MM.1S (cell line): ENCODE measurements around the gene PLIN3.

ENCODE experiments used
- DNase-seq: peaks from one replicate; pipeline ENCODE4 v3.0.0-alpha.2; 2015
- H2AFZ ChIP-seq: fragments of 300-600 bp; sonication (generic); 2 replicates; pipeline ENCODE4 v1.6.0; 2016; ENCODE audit warnings: antibody characterized with exemption, low read length
- H3F3A ChIP-seq: fragments of 300-600 bp; sonication (generic); 2 replicates; pipeline ENCODE4 v1.6.1; 2016; ENCODE audit warnings: mild to moderate bottlenecking, antibody characterized with exemption, low read length, moderate library complexity, mixed read lengths; ENCODE audit not compliant: insufficient read depth
- H3K27ac ChIP-seq: fragments of 300-600 bp; sonication (generic); 2 replicates; pipeline ENCODE4 v1.5.1; 2016; ENCODE audit warnings: mild to moderate bottlenecking, low read length
- H3K27me3 ChIP-seq: fragments of 300-600 bp; sonication (generic); replicated peaks from 2 replicates; pipeline ENCODE4 v1.6.0; 2016; ENCODE audit warnings: low read length; ENCODE audit not compliant: insufficient read depth
- H3K36me3 ChIP-seq: fragments of 300-600 bp; sonication (generic); replicated peaks from 2 replicates; pipeline ENCODE4 v1.6.1; 2016; ENCODE audit warnings: mild to moderate bottlenecking, low read length, mixed read lengths; ENCODE audit not compliant: insufficient read depth
- H3K4me1 ChIP-seq: fragments of 300-600 bp; sonication (generic); 2 replicates; pipeline ENCODE4 v1.6.1; 2016; ENCODE audit warnings: low read length, mixed read lengths
- H3K4me2 ChIP-seq: fragments of 300-600 bp; sonication (generic); 2 replicates; pipeline ENCODE4 v1.6.0; 2016; ENCODE audit warnings: low read depth, low read length
- H3K4me3 ChIP-seq: fragments of 300-600 bp; sonication (generic); 2 replicates; pipeline ENCODE4 v1.5.1; 2016; ENCODE audit warnings: low read length, mixed read lengths
- H3K79me2 ChIP-seq: fragments of 300-600 bp; sonication (generic); 2 replicates; pipeline ENCODE4 v1.6.1; 2016; ENCODE audit warnings: mixed run types, low read length, mixed read lengths
- H3K9ac ChIP-seq: fragments of 300-600 bp; sonication (generic); 2 replicates; pipeline ENCODE4 v1.6.1; 2016; ENCODE audit warnings: low read length, mixed read lengths
- H3K9me2 ChIP-seq: fragments of 300-600 bp; sonication (generic); replicated peaks from 2 replicates; pipeline ENCODE4 v1.6.1; 2016; ENCODE audit warnings: mild to moderate bottlenecking, low read length, mixed read lengths; ENCODE audit not compliant: insufficient read depth
- H3K9me3 ChIP-seq: fragments of 300-600 bp; sonication (generic); replicated peaks from 2 replicates; pipeline ENCODE4 v1.6.1; 2016; ENCODE audit warnings: mild to moderate bottlenecking, low read length, mixed read lengths; ENCODE audit not compliant: insufficient read depth
- H4K20me1 ChIP-seq: fragments of 300-600 bp; sonication (generic); 2 replicates; pipeline ENCODE4 v1.6.1; 2016; ENCODE audit warnings: mild to moderate bottlenecking, low read length, moderate library complexity, mixed read lengths; ENCODE audit not compliant: insufficient read depth
- CTCF ChIP-seq: fragments of 300-600 bp; sonication (generic); IDR thresholded peaks from 2 replicates; pipeline ENCODE4 v1.5.1; 2016; ENCODE audit warnings: antibody characterized with exemption, low read length, mixed read lengths
- EZH2 ChIP-seq: fragments of 300-600 bp; sonication (generic); optimal IDR thresholded peaks from 2 replicates; pipeline ENCODE3; 2017; ENCODE audit warnings: low read depth, mild to moderate bottlenecking, antibody characterized with exemption, low read length, mixed read lengths
- EZH2phosphoT487 ChIP-seq: fragments of 300-600 bp; sonication (generic); IDR thresholded peaks from 2 replicates; pipeline ENCODE4 v1.6.1; 2018; ENCODE audit warnings: antibody characterized with exemption, low read length

PLIN3 gene

GRCh38 chr19:4852484-4852883 is 15.0 kb downstream of the PLIN3 start:
- DNase-seq = no peak
- H4K20me1 ChIP-seq = no peaks in the 10 kb centered on the region
- no peak overlapping the region for H2AFZ ChIP-seq
- H3K27ac ChIP-seq = no peak overlapping the region
- no peaks in the 10 kb centered on the region for H3K9me2 ChIP-seq
- H3K79me2 ChIP-seq = no peaks in the 10 kb centered on the region
- no peaks in the 10 kb centered on the region for H3K4me1 ChIP-seq
- H3K4me2 ChIP-seq = no peak overlapping the region
- no peaks in the 10 kb centered on the region for H3K36me3 ChIP-seq
- no peak overlapping the region for H3K4me3 ChIP-seq
- TF ChIP-seq EZH2phosphoT487 = no peak
- TF ChIP-seq CTCF = no peak
- no peak for TF ChIP-seq EZH2
- no peak overlapping the region for H3K9ac ChIP-seq
- H3K27me3 ChIP-seq = no peaks in the 10 kb centered on the region
- no peaks in the 10 kb centered on the region for H3F3A ChIP-seq
- no peaks in the 10 kb centered on the region for H3K9me3 ChIP-seq

GRCh38 chr19:4851551-4852290 is 15.7 kb downstream of the PLIN3 start:
- Histone ChIP-seq H3F3A (no peaks in the 10 kb centered on the region), H3K79me2 (no peaks in the 10 kb centered on the region)
- TF ChIP-seq CTCF (peak; percentile 94), EZH2phosphoT487 (no peak)

DNA sequence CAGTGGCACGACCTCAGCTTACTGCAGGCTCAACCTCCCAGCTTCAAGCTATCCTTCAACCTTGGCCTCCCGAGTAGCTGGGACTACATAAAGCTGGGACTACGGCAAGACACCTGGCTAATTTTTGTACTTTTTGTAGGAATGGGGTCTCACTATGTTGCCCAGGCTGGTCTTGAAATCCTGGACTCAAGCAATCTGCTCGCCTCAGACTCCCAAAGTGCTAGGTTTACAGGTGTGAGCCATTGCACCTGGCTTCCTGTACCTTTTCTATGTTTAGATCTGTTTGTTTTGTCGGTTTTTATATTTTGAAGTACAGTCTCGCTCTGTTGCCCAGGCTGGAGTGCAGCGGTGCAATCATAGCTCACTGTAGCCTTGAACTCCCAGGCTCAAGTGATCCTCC is 18.4 kb downstream of the PLIN3 start:
- no peaks in the 10 kb centered on the region for H3K4me1 ChIP-seq
- H3K27me3 ChIP-seq = no peaks in the 10 kb centered on the region
- H3F3A ChIP-seq = no peaks in the 10 kb centered on the region
- no peak overlapping the region for H3K4me3 ChIP-seq
- H3K79me2 ChIP-seq = no peaks in the 10 kb centered on the region
- TF ChIP-seq EZH2 (no peak), CTCF (no peak)
- no peaks in the 10 kb centered on the region for H4K20me1 ChIP-seq
- H3K4me2 ChIP-seq = no peak overlapping the region
- no peak for DNase-seq
- H3K9me2 ChIP-seq = no peaks in the 10 kb centered on the region
- H3K27ac ChIP-seq = no peak overlapping the region
- no peak overlapping the region for H3K9ac ChIP-seq
- no peak overlapping the region for H2AFZ ChIP-seq
- H3K36me3 ChIP-seq = no peaks in the 10 kb centered on the region
- no peaks in the 10 kb centered on the region for H3K9me3 ChIP-seq

More at GRCh38 chr19:4851551-4852290, 15.7 kb downstream of the PLIN3 start:
- Histone ChIP-seq H3K4me1 (no peaks in the 10 kb centered on the region), H3K36me3 (no peaks in the 10 kb centered on the region), H3K4me3 (no peak overlapping the region), H2AFZ (no peak overlapping the region), H3K9me2 (no peaks in the 10 kb centered on the region), H4K20me1 (no peaks in the 10 kb centered on the region), H3K27me3 (no peaks in the 10 kb centered on the region), H3K9ac (no peak overlapping the region), H3K4me2 (no peak overlapping the region), H3K27ac (no peak overlapping the region), H3K9me3 (no peaks in the 10 kb centered on the region)
- peak; percentile 32 for DNase-seq
